ENCODE results near the gene CNTNAP5. TPM values are rescaled to one million over a fixed set of nuclear protein-coding genes. Genes with fewer than 3 reads are reported as not detected.

The CNTNAP5 gene
- total and polyA plus RNA-seq, 9 of the 15 experiments (the other 6 are each of a cell fraction or from before 2014, with no cell fraction given): not detected

GRCh38 chr2:124526221-124526620 is 501.1 kb downstream of the CNTNAP5 start:
- DNase-seq (ENCODE audit: extremely low read depth in 1 of 4, low spot score in 3 of 4) (no peak), ATAC-seq (no peak), FAIRE-seq (no peak)
- POLR2A ChIA-PET: no interaction called here
- no peaks in the 10 kb centered on the region for H3K9me3 ChIP-seq (replicated peaks; ENCODE audit: control insufficient read depth, insufficient read depth, low read depth, low read length)
- H3K27ac ChIP-seq (ENCODE audit: extremely low read depth, low read depth, low read length): no peak overlapping the region
- no peak overlapping the region for H3K9ac ChIP-seq (ENCODE audit: insufficient read depth in 1 of 2, low read depth in 2 of 2, low read length in 2 of 2)
- CTCF ChIA-PET (ENCODE audit: low intra/inter-chr PET ratio): no interaction called here
- TF ChIP-seq MCM2 (IDR thresholded peaks at IDR 0.05; ENCODE audit: low read depth) (no peak), E4F1 (CRISPR knock-in tag; IDR thresholded peaks at IDR 0.05; ENCODE audit: borderline replicate concordance) (no peak), NR2C2 (CRISPR knock-in tag; IDR thresholded peaks at IDR 0.05) (no peak), NR2C2 (tag; IDR thresholded peaks at IDR 0.05) (no peak), POLR2H (tag; IDR thresholded peaks at IDR 0.05; ENCODE audit: low read depth) (no peak), ATF4 (CRISPR knock-in tag; IDR thresholded peaks at IDR 0.05) (no peak), ZNF436 (CRISPR knock-in tag; IDR thresholded peaks at IDR 0.05) (no peak), ZNF77 (CRISPR knock-in tag; IDR thresholded peaks at IDR 0.05) (no peak), ZBTB34 (CRISPR knock-in tag; IDR thresholded peaks at IDR 0.05) (no peak), LEF1 (IDR thresholded peaks at IDR 0.05) (no peak), TBP (optimal IDR thresholded peaks at IDR 0.05; ENCODE audit: low read depth, low read length) (no peak)
- H3K36me3 ChIP-seq (ENCODE audit: control insufficient read depth, insufficient read depth, low read length): no peaks in the 10 kb centered on the region
- H3K27me3 ChIP-seq (ENCODE audit: control insufficient read depth in 2 of 2, insufficient read depth in 2 of 2, low read length in 2 of 2): no peaks in the 10 kb centered on the region
- no peaks in the 10 kb centered on the region for H3K79me2 ChIP-seq (ENCODE audit: control insufficient read depth, insufficient read depth, low read length)
- intact Hi-C loops (cut with micrococcal nuclease) (no loop called here), in situ Hi-C loops (cut with MboI) (no loop called here)
- H3K4me3 ChIP-seq: no peak overlapping the region
- BruUV-seq (replicated peaks): no TSS peak
- no peaks in the 10 kb centered on the region for H4K20me1 ChIP-seq (replicated peaks; ENCODE audit: control insufficient read depth, insufficient read depth, low read length)
- H2AFZ ChIP-seq (ENCODE audit: low read depth, low read length): no peak overlapping the region
- 9% methylated on average over 4 of the region's 4 CpGs for WGBS (ENCODE audit: insufficient coverage, low coverage, missing lambda C conversion rate)
- no peak overlapping the region for H3K4me2 ChIP-seq (ENCODE audit: insufficient read depth, low read length)
- H3K4me1 ChIP-seq (replicated peaks in 1 of 2; ENCODE audit: control insufficient read depth in 2 of 2, insufficient read depth in 2 of 2, low read length in 2 of 2): no peaks in the 10 kb centered on the region
- no peaks in the 10 kb centered on the region for H3K9me1 ChIP-seq (ENCODE audit: control insufficient read depth, insufficient read depth, low read length)

All from K562 (cell line).